GM18868 (cell line): ENCODE measurements around the gene SF3B6.
A peak's percentile ranks its signal among the peaks of the same experiment; 100 is the strongest.
"Not testable (repeated sequence)": the region's sequence is repeated elsewhere in the genome, so short reads cannot be mapped to it uniquely, and the experiment has no call there.

ENCODE experiments used
- ATAC-seq: cut with Tn5 transposase; IDR thresholded peaks from one replicate; pipeline ENCODE4 v1.9.1; 2021; ENCODE audit warnings: mild to moderate bottlenecking, moderate library complexity; ENCODE audit not compliant: unreplicated experiment

The SF3B6 gene

GRCh38 chr2:24075915-24076848 is at the start of gene SF3B6:
Gene SF3B6 (minus strand): TSS chr2:24076326. CDS start chr2:24076229, 97 bp downstream.
- peak; percentile 92 for ATAC-seq

GRCh38 chr2:24123922-24124580 is 47.9 kb upstream of the SF3B6 start:
- peak; percentile 5 for ATAC-seq

- peak; percentile 93 for ATAC-seq
These were observed 47.2 kb upstream of the SF3B6 start, which contains the start of the genes FAM228B and PFN4 for GRCh38 chr2:24123195-24123921. Gene FAM228B (plus strand): TSS chr2:24123469. CDS start chr2:24124362, 893 bp downstream. Gene PFN4 (minus strand): TSS chr2:24123334. CDS start chr2:24122535, 799 bp downstream.

GRCh38 chr2:24122366-24123194 is 46.5 kb upstream of the SF3B6 start:
- ATAC-seq: no peak

- ATAC-seq: no peak
These were observed 45.3 kb upstream of the SF3B6 start for GRCh38 chr2:24121469-24121868.

- no peak for ATAC-seq
These were observed 44.9 kb upstream of the SF3B6 start for GRCh38 chr2:24121066-24121465.

GRCh38 chr2:24117902-24118301 is 41.8 kb upstream of the SF3B6 start:
- no peak for ATAC-seq

GRCh38 chr2:24115057-24115456 is 38.9 kb upstream of the SF3B6 start:
- ATAC-seq: no peak

GRCh38 chr2:24111407-24111901 is 35.3 kb upstream of the SF3B6 start:
- no peak for ATAC-seq

- ATAC-seq: no peak
These were observed 34.7 kb upstream of the SF3B6 start for GRCh38 chr2:24110660-24111303.

GRCh38 chr2:24109431-24109830 is 33.3 kb upstream of the SF3B6 start:
- ATAC-seq: not testable (repeated sequence)

- no peak for ATAC-seq
These were observed 31.2 kb upstream of the SF3B6 start for GRCh38 chr2:24107336-24107735.

- ATAC-seq: no peak
These were observed 30.7 kb upstream of the SF3B6 start for GRCh38 chr2:24106786-24107185.

GRCh38 chr2:24105816-24106215 is 29.7 kb upstream of the SF3B6 start:
- ATAC-seq: no peak

- ATAC-seq: no peak
These were observed 28.8 kb upstream of the SF3B6 start for GRCh38 chr2:24104906-24105305.

- no peak for ATAC-seq
These were observed 28.1 kb upstream of the SF3B6 start for GRCh38 chr2:24104110-24104650.

GRCh38 chr2:24102677-24103076 is 26.6 kb upstream of the SF3B6 start:
- ATAC-seq: no peak

- ATAC-seq: no peak
These were observed 25.9 kb upstream of the SF3B6 start for GRCh38 chr2:24101992-24102391.

- ATAC-seq: not testable (repeated sequence)
These were observed 24.6 kb upstream of the SF3B6 start for GRCh38 chr2:24100732-24101131.
